AML-193 (cell line): ENCODE results near the gene AP2B1.
"Not testable (repeated sequence)": the region's sequence is repeated elsewhere in the genome, so short reads cannot be mapped to it uniquely, and the experiment has no call there.

Source experiments
- DNase-seq, 2 experiments: peaks; one replicate each; lab custom pipeline; 2025; lab: John Stamatoyannopoulos, UW

AP2B1 gene

DNA sequence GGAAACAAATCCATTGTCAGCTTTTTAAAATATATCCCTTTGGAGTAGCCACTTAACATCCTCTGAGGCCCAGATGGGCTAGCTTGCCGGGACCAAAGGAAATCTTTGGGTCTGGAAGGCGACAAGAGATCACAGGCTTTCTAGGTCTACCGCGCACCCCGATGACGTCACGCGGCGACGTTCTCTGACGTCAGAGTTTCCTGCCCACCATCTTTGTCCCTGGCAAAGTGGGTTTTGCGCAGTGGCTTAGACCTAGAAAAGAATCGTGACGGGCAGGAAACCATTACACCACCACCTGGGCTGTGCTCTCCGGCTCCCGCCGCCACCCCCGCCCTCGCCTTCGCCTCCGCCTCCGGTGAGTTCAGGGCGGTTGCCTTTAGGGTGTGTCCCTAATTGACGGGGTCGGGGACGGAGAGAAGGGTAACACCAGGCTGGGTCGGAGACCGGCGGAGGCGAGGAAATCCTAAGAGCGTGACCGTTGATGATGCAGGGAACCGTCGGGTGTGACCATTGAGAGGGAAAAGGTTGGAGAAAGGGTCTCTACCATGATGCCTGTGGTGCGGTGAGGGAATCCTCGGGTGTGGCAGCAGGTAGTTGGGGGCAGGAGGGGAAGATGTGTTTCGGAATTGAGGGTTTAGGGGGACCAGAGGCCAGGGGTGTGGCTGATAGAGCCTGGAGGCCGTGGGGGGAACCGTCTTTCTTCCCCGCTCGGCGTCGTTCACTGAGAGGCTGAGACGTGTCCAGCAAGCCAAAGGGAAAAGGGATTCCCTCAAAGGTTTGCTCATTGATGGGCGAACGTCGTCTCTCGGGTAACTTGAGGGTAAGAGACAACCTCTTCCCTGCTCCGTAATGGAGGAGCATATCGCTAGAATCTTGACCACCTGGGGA is at the start of gene AP2B1:
AP2B1 (plus strand) TSS at position 249 of the 888 bp plus-strand sequence. CDS start 6,709 bp downstream, outside the sequence.
- DNase-seq = peak; percentile 95

- DNase-seq = no peak
These were observed 49.5 kb upstream of the AP2B1 start, which contains the start of gene SLFN12L for GRCh38 chr17:35537601-35538141. SLFN12L (minus strand) TSS chr17:35537678; CDS start chr17:35522364, 15,314 bp downstream.

DNA sequence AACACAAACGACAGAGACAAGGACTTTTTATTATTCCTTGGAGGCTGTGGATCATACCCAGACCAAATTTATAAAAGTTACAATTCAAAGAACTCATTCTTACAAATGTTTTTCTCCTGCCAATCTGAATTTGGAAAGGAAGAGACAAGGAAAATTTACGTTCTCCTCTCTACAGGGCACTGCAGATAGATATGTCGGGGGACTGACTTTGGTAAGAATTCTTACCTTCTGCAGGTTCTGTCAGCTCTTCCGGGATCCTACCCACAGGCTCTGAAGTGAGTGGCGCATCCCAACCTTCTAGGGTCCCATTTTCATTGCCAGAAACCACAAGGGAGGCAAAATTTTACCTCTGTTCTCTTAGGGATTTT is 47.5 kb upstream of the AP2B1 start:
- DNase-seq = no peak

DNA sequence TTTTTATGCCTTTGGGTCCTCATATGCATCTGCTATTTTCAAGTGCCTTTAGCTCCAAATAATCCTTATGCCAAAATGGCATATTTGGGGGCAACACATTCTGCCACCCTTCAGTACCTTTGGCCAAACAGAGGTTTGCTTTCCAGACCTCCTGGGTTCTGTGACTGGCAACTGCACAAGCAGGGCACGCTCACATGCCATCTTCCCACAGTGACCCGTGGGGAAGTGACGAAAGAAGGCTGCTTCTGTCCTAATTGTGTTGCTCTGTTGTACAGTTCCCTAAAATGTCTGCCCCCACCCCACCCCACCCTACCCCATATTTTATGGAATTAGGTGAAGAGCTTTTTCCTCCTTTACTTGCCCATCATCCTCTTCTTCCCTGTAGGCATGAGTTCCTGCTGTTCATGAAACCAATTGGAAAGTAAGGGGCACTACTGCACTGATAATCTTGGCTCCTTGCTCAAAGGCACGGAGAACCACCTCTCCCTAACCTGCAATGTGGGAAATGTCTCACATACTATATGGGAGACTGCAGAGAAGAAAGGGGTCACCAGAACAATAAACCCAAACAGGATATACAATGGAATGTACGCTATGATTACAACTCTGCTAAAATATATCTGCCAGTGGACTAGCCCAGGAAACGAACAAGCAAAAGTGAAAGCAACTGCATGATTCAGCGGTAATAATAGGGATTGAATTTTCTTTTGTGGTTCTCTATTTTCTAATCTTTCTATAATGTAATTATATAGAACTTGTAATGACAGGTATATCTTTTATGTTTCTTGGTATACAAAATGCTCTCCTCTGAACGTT is 46.3 kb upstream of the AP2B1 start:
- DNase-seq = peak; percentile 88 to 89

- no peak for DNase-seq
These were observed 45.7 kb upstream of the AP2B1 start for GRCh38 chr17:35541434-35541833.

DNA sequence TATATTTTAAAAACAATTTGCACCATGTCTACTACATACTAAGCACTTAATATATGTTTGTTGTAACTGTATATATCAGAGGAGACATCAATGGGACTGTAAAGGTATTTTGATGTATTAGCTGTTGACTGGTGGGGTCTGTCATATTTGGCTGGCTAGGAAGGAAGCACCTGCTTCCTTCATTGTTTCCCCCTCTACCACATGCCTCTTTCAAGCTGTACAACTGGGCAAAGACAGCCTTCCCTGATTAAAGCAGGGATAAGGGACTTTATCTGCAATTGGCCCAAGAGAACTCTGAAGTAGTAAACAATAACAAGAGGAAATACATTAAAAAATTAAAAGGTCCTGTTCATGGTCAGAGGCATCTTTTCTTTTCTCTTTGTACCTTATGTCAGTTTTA is 44.1 kb upstream of the AP2B1 start:
- DNase-seq = no peak

DNA sequence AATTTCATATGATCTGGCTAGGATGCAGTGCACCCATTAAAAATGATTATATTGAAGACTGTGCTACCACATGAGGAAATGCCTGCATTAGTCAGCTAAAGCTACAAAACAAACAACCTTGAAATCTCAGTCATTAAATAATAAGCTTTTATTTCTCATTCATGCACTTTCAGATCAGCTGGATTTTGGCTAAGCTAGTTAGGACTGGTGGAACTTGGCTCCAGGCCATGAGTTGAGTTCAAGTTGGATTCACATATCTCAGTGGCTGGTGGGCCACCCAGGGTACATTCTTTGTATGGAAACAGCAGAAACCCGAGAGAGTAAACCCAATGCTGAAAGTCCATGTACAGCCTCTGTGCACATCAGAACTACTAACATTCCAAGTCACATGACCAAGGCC is 43.3 kb upstream of the AP2B1 start:
- no peak for DNase-seq

DNA sequence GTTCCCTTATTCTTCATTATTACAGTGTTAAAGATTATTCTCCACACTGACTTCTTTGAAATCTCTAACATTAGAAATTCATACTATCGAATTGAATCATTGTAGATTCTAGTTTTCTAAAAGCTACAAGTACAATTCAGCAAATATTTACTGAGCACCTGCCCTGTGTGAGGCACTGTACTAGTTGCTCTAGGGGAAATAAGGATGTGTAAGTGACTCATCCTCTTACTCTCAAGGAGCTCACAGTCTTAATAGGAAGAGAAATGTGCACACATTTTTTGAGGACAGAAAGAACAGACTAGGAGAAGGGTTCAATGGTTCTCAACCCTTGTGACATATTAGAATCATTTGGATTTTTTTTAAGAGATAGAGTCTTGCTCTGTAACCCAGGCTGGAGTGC is 42.0 kb upstream of the AP2B1 start:
- no peak for DNase-seq

DNA sequence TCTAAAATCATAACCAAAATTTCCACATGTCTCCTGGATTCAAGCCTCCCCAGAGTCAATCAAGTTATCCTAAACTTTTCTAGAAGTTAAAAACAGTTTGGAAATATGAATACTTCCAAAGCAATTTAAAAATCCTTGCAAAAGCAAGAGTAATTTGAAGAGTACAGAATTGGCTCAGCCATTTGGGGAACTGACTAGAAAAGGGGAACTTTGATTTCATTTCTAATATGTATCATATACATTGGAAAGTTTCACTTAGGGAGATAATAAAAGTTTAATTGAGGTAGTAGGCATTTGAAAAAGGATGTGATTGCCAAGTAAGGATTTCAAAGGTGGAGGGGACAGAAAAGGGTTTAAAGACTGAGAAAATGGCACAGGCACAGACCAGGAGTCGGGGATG is 40.6 kb upstream of the AP2B1 start:
- peak; percentile 30 to 34 for DNase-seq

GRCh38 chr17:35548208-35548810 is 38.8 kb upstream of the AP2B1 start:
- DNase-seq = no peak

- no peak for DNase-seq
These were observed 38.1 kb upstream of the AP2B1 start for GRCh38 chr17:35548978-35549377.

- DNase-seq = no peak
These were observed 33.8 kb upstream of the AP2B1 start for GRCh38 chr17:35553310-35553709.

GRCh38 chr17:35554668-35555067 is 32.5 kb upstream of the AP2B1 start:
- no peak for DNase-seq

- DNase-seq = peak in 1 of 2 experiments; percentile 23
These were observed 31.4 kb upstream of the AP2B1 start for GRCh38 chr17:35555691-35556090.

- no peak for DNase-seq
These were observed 29.8 kb upstream of the AP2B1 start for GRCh38 chr17:35557353-35557752.

DNA sequence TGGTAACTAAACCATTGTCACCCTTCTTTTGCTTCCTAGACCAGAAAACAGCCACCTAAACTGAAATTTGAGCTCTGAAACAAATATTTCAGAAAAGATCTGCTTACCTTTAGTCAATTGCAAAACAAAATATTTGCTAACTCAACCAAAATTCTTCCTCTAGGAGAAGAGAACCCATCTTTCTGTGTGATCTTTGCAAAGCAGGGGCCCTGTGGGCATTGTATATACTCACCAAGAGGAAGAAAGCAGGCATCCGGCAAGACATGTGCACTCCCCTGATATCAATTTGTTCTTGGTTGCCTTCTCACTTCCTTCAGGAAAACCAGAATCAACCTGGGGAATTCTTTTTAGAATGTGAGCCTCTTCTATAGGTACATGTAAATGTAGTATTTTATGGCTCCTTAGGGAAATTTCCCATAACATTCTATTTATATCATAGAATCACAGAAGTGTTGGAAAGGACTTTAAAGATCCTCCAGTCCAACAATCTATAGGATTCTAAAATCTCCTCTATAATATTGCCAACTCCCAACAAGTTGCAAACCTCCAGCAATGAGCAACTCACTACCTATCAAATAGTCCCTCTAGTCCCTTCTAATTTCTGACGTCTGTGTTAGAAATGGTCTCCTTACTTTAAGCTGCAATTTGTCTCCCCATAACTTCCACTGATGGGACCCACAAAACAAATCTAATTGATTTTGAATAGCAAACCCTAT is 27.5 kb upstream of the AP2B1 start:
- DNase-seq = no peak

- no peak for DNase-seq
These were observed 26.4 kb upstream of the AP2B1 start, which contains the start of gene SLFN14 for GRCh38 chr17:35560703-35561102. SLFN14 (minus strand) TSS chr17:35560819; CDS start chr17:35558062, 2,757 bp downstream.

DNA sequence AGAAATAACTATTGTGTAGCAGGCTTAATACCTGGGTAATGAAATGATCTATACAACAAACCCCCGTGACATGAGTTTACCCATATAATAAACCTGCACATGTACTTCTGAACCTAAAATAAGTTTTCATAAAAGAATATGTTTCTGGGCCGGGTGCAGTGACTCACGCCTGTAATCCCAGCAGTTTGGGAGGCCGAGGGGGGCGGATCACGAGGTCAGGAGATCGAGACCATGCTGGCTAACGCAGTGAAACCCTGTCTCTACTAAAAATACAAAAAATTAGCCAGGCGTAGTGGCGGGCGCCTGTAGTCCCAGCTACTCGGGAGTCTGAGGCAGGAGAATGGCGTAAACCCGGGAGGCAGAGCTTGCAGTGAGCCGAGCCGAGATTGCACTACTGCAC is 23.9 kb upstream of the AP2B1 start:
- DNase-seq = not testable (repeated sequence)

GRCh38 chr17:35566968-35567367 is 20.2 kb upstream of the AP2B1 start:
- no peak for DNase-seq

GRCh38 chr17:35568561-35568960 is 18.6 kb upstream of the AP2B1 start:
- no peak for DNase-seq

DNA sequence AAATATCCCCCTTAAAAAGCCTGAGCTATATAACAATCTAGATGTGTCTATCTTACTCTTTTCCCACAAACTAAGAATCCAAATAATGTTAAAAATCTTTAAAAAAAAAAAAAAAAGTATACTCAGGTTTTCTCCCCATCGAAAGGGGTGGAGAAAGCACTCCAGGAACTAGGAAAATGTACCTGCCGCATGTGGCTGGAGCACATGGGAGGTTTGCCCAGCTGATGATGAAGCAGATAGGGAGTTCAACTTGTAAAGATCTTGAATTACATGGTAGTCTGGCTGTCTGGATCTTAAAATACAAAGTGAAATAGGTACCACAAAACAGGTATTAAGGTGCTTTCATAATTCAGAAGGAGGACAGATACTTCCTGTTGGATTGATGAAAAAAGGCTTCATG is 17.7 kb upstream of the AP2B1 start:
- DNase-seq = no peak
